H9 (cell line): Measurements from ENCODE around the gene GNAO1. TPM values are rescaled to one million over a fixed set of nuclear protein-coding genes. Genes with fewer than 3 reads are reported as not detected.

Experiments
- DNase-seq: peaks from one replicate; pipeline ENCODE4 v3.0.0-alpha.2; 2017
- H2AFZ ChIP-seq: one replicate; pipeline ENCODE4 v1.6.1; 2013; ENCODE audit warnings: mild to moderate bottlenecking, low read length, control low read depth, moderate library complexity
- H2AK5ac ChIP-seq: 2 replicates; pipeline ENCODE4 v1.6.1; 2013; ENCODE audit warnings: low read length, control low read depth, mixed read lengths; ENCODE audit not compliant: insufficient read length
- H2BK120ac ChIP-seq: one replicate; pipeline ENCODE4 v1.6.1; 2013; ENCODE audit warnings: low read depth, mild to moderate bottlenecking, low read length, control low read depth, inconsistent platforms; ENCODE audit not compliant: poor library complexity, severe bottlenecking
- H2BK12ac ChIP-seq: 2 replicates; pipeline ENCODE4 v1.6.1; 2013; ENCODE audit warnings: low read length, control low read depth, mixed read lengths, low read depth; ENCODE audit not compliant: insufficient read length
- H2BK15ac ChIP-seq: 2 replicates; pipeline ENCODE4 v1.6.1; 2013; ENCODE audit warnings: low read depth, low read length, control low read depth
- H2BK20ac ChIP-seq: one replicate; pipeline ENCODE4 v1.6.1; 2013; ENCODE audit warnings: low read depth, mild to moderate bottlenecking, low read length, control low read depth, inconsistent platforms; ENCODE audit not compliant: poor library complexity, severe bottlenecking
- H2BK5ac ChIP-seq: 2 replicates; pipeline ENCODE4 v1.6.1; 2013; ENCODE audit warnings: low read length, control low read depth, mixed read lengths; ENCODE audit not compliant: insufficient read length
- H3K14ac ChIP-seq: 2 replicates; pipeline ENCODE4 v1.6.1; 2013; ENCODE audit warnings: low read length, control low read depth; ENCODE audit not compliant: insufficient read depth
- H3K18ac ChIP-seq: 2 replicates; pipeline ENCODE4 v1.6.1; 2013; ENCODE audit warnings: low read depth, mild to moderate bottlenecking, mixed read lengths, low read length, control low read depth; ENCODE audit not compliant: insufficient read length
- H3K23ac ChIP-seq: 2 replicates; pipeline ENCODE4 v1.6.1; 2013; ENCODE audit warnings: low read length, control low read depth, mixed read lengths, low read depth; ENCODE audit not compliant: insufficient read length
- H3K23me2 ChIP-seq: 2 replicates; pipeline ENCODE4 v1.6.1; 2013; ENCODE audit warnings: low read depth, mild to moderate bottlenecking, mixed read lengths, low read length, control low read depth; ENCODE audit not compliant: insufficient read length, poor library complexity, severe bottlenecking
- H3K27ac ChIP-seq: 2 replicates; pipeline ENCODE4 v1.5.1; 2013; ENCODE audit warnings: low read length, control low read depth, mixed read lengths, low read depth; ENCODE audit not compliant: insufficient read length
- H3K27me3 ChIP-seq: 2 replicates; pipeline ENCODE4 v1.6.1; 2013; ENCODE audit warnings: low read length, control low read depth, inconsistent platforms; ENCODE audit not compliant: insufficient read depth
- H3K4ac ChIP-seq: 2 replicates; pipeline ENCODE4 v1.6.1; 2013; ENCODE audit warnings: low read depth, mild to moderate bottlenecking, control low read depth, inconsistent platforms, low read length, moderate library complexity
- H3K4me1 ChIP-seq: 2 replicates; pipeline ENCODE4 v1.6.1; 2013; ENCODE audit warnings: low read length, control low read depth, inconsistent platforms; ENCODE audit not compliant: insufficient read depth
- H3K4me2 ChIP-seq: 2 replicates; pipeline ENCODE4 v1.6.1; 2013; ENCODE audit warnings: low read length, control low read depth, mixed read lengths; ENCODE audit not compliant: insufficient read length, insufficient read depth
- H3K56ac ChIP-seq: 2 replicates; pipeline ENCODE4 v1.6.1; 2013; ENCODE audit warnings: low read depth, mild to moderate bottlenecking, mixed read lengths, low read length, control low read depth; ENCODE audit not compliant: insufficient read length
- H3K79me1 ChIP-seq: 2 replicates; pipeline ENCODE4 v1.6.1; 2013; ENCODE audit warnings: low read depth, mild to moderate bottlenecking, moderate library complexity, low read length, control low read depth, inconsistent platforms; ENCODE audit not compliant: insufficient read depth, poor library complexity, severe bottlenecking
- H3K79me2 ChIP-seq: 2 replicates; pipeline ENCODE4 v1.6.1; 2013; ENCODE audit warnings: low read length, control low read depth, inconsistent platforms; ENCODE audit not compliant: insufficient read depth
- H3K9ac ChIP-seq: 2 replicates; pipeline ENCODE4 v1.6.1; 2013; ENCODE audit warnings: low read length, control low read depth, mixed read lengths; ENCODE audit not compliant: insufficient read length; ENCODE audit errors: extremely low read depth
- H3K9me3 ChIP-seq: one replicate; pipeline ENCODE4 v1.6.1; 2013; ENCODE audit warnings: low read depth, low read length, inconsistent platforms; ENCODE audit not compliant: control insufficient read depth
- H3T11ph ChIP-seq: one replicate; pipeline ENCODE4 v1.6.1; 2013; ENCODE audit warnings: mild to moderate bottlenecking, low read length, control low read depth, inconsistent platforms
- H4K20me1 ChIP-seq: one replicate; pipeline ENCODE4 v1.6.1; 2013; ENCODE audit not compliant: control insufficient read depth, insufficient read length, insufficient read depth
- H4K5ac ChIP-seq: 2 replicates; pipeline ENCODE4 v1.6.1; 2013; ENCODE audit warnings: low read depth, mild to moderate bottlenecking, mixed read lengths, low read length, control low read depth; ENCODE audit not compliant: insufficient read length
- H4K8ac ChIP-seq: replicated peaks from 2 replicates; pipeline ENCODE4 v1.6.1; 2013; ENCODE audit warnings: low read length, control low read depth, mixed read lengths, low read depth; ENCODE audit not compliant: insufficient read length
- H4K91ac ChIP-seq: 2 replicates; pipeline ENCODE4 v1.6.1; 2013; ENCODE audit warnings: low read depth, mild to moderate bottlenecking, moderate library complexity, mixed read lengths, low read length, control low read depth; ENCODE audit not compliant: insufficient read length
- H3K27ac Mint-ChIP-seq, 3 experiments: 2 replicates in 2 of 3; 3 replicates in 1 of 3; pipeline ENCODE4 v1.8.0; 2020 to 2021; ENCODE audit warnings: mixed read lengths in 3 of 3, mild to moderate bottlenecking in 1 of 3, moderate library complexity in 1 of 3
- H3K27me3 Mint-ChIP-seq: 2 replicates; pipeline ENCODE4 v1.8.0; 2021; ENCODE audit warnings: low read depth, mild to moderate bottlenecking, moderate library complexity, mixed read lengths
- H3K36me3 Mint-ChIP-seq, 3 experiments: 2 replicates in 2 of 3; 3 replicates in 1 of 3; pipeline ENCODE4 v1.8.0; 2020 to 2021; ENCODE audit warnings: low read depth in 3 of 3, mixed read lengths in 3 of 3; ENCODE audit not compliant: insufficient read depth in 1 of 3
- H3K4me1 Mint-ChIP-seq, 2 experiments: 2 replicates each; pipeline ENCODE4 v1.8.0; 2020; ENCODE audit warnings: mixed read lengths in 2 of 2
- H3K4me3 Mint-ChIP-seq, 2 experiments: 2 replicates in 1 of 2; 3 replicates in 1 of 2; pipeline ENCODE4 v1.8.0; 2020 to 2021; ENCODE audit warnings: mild to moderate bottlenecking in 2 of 2, mixed read lengths in 2 of 2, moderate library complexity in 1 of 2
- H3K9me3 Mint-ChIP-seq, 2 experiments: 2 replicates in 1 of 2; 3 replicates in 1 of 2; pipeline ENCODE4 v1.8.0; 2020; ENCODE audit warnings: mild to moderate bottlenecking in 2 of 2, mixed read lengths in 2 of 2, moderate library complexity in 1 of 2
- WGBS: extraction: QIAGEN DNeasy Blood & Tissue Kit; methylation state at CpG from one replicate; pipeline ENCODE4 v1.1.7; 2013; ENCODE audit warnings: missing lambda C conversion rate, low lambda C conversion rate, mixed read lengths; ENCODE audit not compliant: insufficient read length; ENCODE audit errors: extremely low coverage; 5-methylcytosine and 5-hydroxymethylcytosine counted together
- total RNA-seq: library from RNA; stranded (reverse); gene quantifications from 2 replicates; pipeline ENCODE4 v1.2.1, GENCODE V29; 2021
- TF ChIP-seq, protein P1 (sequence below): fragments of 200-600 bp; sonication (generic); conservative IDR thresholded peaks from 3 replicates; pipeline ENCODE4 v1.8.0; 2021; ENCODE audit warnings: antibody characterized with exemption, mild to moderate bottlenecking

The GNAO1 gene
- total RNA-seq, 1 experiment from 2014 or later = 16.9 TPM

DNA sequence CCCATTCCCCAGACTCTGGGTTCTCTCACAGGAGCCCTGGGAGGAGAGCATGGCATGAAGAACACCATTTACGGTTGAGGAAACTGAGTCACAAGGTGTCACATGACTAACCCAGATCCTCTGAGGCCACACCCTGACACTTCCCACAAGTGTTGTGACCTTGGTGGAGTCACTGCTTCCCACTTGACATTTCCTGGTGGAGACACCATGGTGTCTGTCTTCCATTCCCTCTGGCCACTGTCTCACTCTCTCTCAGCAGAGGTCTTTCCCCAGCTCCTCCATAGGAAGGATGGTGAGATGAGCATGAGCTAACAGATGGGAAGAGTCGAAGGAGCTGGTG lies 116.2 kb downstream of the GNAO1 start:
- H2BK15ac ChIP-seq = no peak overlapping the region
- H3K18ac ChIP-seq = no peak overlapping the region
- no peak overlapping the region for H3K4me2 ChIP-seq
- no peak overlapping the region for H3K4ac ChIP-seq
- no peak for DNase-seq
- H3K79me2 ChIP-seq = no peaks in the 10 kb centered on the region
- no peaks in the 10 kb centered on the region for H3K9me3 Mint-ChIP-seq
- H4K20me1 ChIP-seq = no peaks in the 10 kb centered on the region
- H2AK5ac ChIP-seq = no peak overlapping the region
- H4K91ac ChIP-seq = no peak overlapping the region
- H3K4me3 Mint-ChIP-seq = no peak overlapping the region
- no peak overlapping the region for H2BK5ac ChIP-seq
- no peak overlapping the region for H4K8ac ChIP-seq
- H3K4me1 Mint-ChIP-seq = peaks cover 18 to 31% of the 10 kb centered on the region in 2 experiments
- H3K9me3 ChIP-seq = no peaks in the 10 kb centered on the region
- no peak overlapping the region for H3K27ac Mint-ChIP-seq
- H3K4me1 ChIP-seq = no peaks in the 10 kb centered on the region
- no peaks in the 10 kb centered on the region for H3K23me2 ChIP-seq
- H2BK120ac ChIP-seq = no peak overlapping the region
- H3K27me3 Mint-ChIP-seq = no peaks in the 10 kb centered on the region; the same call in none of the 2 replicates
- H4K5ac ChIP-seq = no peak overlapping the region
- H3K56ac ChIP-seq = no peak overlapping the region
- H2BK12ac ChIP-seq = no peak overlapping the region
- no CpG with 5 or more reads among the region's 2 CpGs for WGBS
- no peak overlapping the region for H3K27ac ChIP-seq
- H3K9ac ChIP-seq = no peak overlapping the region
- H2AFZ ChIP-seq = no peak overlapping the region
- peaks cover 0 to 5% (median 0%) of the 10 kb centered on the region in 3 experiments; a peak in 2 of 7 replicates for H3K36me3 Mint-ChIP-seq
- TF ChIP-seq, protein P1, sequence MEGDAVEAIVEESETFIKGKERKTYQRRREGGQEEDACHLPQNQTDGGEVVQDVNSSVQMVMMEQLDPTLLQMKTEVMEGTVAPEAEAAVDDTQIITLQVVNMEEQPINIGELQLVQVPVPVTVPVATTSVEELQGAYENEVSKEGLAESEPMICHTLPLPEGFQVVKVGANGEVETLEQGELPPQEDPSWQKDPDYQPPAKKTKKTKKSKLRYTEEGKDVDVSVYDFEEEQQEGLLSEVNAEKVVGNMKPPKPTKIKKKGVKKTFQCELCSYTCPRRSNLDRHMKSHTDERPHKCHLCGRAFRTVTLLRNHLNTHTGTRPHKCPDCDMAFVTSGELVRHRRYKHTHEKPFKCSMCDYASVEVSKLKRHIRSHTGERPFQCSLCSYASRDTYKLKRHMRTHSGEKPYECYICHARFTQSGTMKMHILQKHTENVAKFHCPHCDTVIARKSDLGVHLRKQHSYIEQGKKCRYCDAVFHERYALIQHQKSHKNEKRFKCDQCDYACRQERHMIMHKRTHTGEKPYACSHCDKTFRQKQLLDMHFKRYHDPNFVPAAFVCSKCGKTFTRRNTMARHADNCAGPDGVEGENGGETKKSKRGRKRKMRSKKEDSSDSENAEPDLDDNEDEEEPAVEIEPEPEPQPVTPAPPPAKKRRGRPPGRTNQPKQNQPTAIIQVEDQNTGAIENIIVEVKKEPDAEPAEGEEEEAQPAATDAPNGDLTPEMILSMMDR = no peak
- H3K23ac ChIP-seq = no peak overlapping the region
- H3K27me3 ChIP-seq = no peaks in the 10 kb centered on the region
- no peaks in the 10 kb centered on the region for H3K79me1 ChIP-seq
- no peak overlapping the region for H3K14ac ChIP-seq
- H2BK20ac ChIP-seq = no peak overlapping the region
- H3T11ph ChIP-seq = no peak overlapping the region
